ENCODE measurements around the gene C10orf143. TPM values are rescaled to one million over a fixed set of nuclear protein-coding genes. Genes with fewer than 3 reads are reported as not detected.

The C10orf143 gene
- 0.22 and 4.7 TPM in 2 replicates for total RNA-seq

DNA sequence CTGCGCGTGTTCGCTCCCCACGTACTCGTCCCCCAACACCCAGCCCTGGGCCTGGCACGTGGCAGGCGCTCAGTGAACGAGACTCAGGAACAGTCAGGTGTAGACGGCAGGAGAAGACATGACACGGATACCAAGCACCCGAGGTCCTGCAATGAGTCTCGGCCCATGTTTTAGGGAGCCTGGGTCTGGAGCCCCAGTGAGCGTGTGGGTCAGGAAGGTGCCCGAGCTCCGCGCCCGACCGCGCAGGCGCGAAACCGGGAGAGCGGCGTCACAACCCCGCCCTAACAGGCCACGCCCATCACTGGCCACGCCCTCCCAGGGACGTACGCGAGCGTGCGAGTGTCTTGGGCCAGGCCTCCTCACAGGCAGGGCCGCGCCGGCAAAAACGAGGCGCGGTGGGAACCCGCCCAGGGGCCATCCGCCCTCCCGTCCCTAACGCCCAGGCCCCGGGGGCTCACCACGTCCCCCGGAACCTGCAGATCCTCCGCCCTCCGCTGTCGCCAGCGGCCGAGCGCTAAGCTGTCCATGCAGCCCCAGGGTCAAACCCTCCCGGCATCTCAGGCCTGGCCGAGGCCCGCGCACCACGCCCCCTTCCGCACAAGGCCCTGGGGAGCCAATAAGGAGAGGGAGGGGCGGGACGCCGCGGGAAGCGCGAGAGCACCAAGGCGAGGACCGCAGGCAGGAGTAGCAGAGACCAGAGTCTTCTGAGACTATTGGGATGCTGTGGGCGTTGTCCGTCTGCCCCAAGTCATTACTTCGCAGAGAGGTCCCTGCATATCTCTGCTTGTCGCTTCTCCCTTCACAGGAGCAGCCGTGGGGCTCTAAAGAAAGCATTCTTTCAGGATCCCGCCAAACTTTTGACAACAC, at the start of gene C10orf143:
Gene C10orf143 (minus strand): TSS at position 585 of the 867 bp plus-strand sequence. CDS start 58 bp downstream, at position 527.
- TF ChIP-seq, protein P1, sequence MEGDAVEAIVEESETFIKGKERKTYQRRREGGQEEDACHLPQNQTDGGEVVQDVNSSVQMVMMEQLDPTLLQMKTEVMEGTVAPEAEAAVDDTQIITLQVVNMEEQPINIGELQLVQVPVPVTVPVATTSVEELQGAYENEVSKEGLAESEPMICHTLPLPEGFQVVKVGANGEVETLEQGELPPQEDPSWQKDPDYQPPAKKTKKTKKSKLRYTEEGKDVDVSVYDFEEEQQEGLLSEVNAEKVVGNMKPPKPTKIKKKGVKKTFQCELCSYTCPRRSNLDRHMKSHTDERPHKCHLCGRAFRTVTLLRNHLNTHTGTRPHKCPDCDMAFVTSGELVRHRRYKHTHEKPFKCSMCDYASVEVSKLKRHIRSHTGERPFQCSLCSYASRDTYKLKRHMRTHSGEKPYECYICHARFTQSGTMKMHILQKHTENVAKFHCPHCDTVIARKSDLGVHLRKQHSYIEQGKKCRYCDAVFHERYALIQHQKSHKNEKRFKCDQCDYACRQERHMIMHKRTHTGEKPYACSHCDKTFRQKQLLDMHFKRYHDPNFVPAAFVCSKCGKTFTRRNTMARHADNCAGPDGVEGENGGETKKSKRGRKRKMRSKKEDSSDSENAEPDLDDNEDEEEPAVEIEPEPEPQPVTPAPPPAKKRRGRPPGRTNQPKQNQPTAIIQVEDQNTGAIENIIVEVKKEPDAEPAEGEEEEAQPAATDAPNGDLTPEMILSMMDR (conservative IDR thresholded peaks at IDR 0.05; ENCODE audit: low read depth, low read length), result no peak
- DNase-seq (ENCODE audit: low read depth), result peak; percentile 78
- H3K4me3 ChIP-seq (ENCODE audit: low read depth, low read length), result peak within 1 kb of the TSS; percentile 89

DNA sequence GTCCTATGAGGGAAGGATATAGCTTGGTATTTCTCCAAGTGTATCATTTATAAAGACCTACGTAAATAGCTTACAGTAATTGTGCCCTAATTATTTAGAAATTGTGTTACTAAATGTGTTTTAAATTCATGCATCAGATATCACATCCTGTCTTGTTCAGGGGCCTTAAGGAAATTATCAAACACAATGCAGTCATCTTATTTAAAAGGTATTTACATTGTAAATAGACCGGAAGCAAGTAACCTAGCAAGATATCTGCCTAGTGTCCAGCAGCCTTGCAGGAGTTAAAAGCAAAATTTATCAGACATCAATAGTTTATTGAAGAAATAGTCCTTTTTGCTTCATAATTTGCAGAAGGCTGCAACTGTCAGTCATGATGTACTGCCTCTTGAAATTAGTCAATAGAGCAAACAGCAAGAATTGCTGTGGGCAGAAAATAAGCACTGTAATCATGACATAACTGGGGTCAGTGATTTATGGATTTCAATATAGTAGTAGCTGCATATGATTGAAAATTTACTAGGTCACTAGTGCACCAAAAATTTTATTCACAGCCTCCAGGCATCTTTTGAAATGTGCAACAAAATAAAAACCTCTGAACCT, 48.7 kb upstream of the C10orf143 start:
- no peak for DNase-seq (ENCODE audit: low read depth)
- no peak overlapping the region for H3K4me3 ChIP-seq (ENCODE audit: low read depth, low read length)
- TF ChIP-seq, protein P1 (conservative IDR thresholded peaks at IDR 0.05; ENCODE audit: low read depth, low read length), result no peak

DNA sequence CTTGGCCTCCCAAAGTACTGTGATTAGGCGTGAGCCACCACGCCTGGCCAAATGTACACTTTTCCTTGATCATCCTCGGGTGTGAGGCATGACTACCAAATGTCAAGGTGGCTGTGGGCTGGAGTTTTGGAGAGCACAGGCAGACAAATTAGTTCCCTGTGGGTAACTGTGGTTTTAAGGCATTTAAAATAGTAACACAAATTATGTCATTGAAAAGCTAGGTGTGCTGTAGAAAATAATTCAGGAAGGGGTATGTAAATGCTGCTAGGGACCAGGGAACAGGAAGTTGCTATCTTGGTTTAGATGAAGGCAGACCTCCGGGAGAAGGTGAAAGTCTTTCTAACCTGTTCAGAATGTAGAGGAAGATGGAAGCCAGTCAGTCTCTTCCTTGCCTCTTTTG, 35.4 kb upstream of the C10orf143 start:
- no peak overlapping the region for H3K4me3 ChIP-seq (ENCODE audit: low read depth, low read length)
- TF ChIP-seq, protein P1 (conservative IDR thresholded peaks at IDR 0.05; ENCODE audit: low read depth, low read length), result no peak
- no peak for DNase-seq (ENCODE audit: low read depth)

DNA sequence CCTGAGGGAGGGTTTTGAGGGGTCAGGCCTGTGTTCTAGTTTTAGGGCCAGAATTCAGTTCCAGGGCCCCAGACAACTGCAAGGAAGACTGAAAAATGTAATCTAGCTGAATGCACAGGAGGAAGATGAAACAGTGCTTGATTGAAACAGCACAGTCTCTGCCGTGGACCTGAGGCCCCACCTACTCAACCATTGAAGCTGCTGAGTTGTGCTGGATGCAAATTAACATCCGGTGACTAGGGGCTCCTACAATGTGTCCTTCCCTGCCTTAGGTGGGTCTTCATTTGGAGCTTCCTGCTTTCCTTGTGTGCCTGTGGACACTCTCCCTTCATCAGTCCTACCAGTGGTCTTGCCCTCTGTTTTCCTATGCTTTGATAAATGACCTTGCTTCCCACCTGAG, 31.2 kb upstream of the C10orf143 start:
- no peak overlapping the region for H3K4me3 ChIP-seq (ENCODE audit: low read depth, low read length)
- TF ChIP-seq, protein P1 (conservative IDR thresholded peaks at IDR 0.05; ENCODE audit: low read depth, low read length), result no peak
- no peak for DNase-seq (ENCODE audit: low read depth)

DNA sequence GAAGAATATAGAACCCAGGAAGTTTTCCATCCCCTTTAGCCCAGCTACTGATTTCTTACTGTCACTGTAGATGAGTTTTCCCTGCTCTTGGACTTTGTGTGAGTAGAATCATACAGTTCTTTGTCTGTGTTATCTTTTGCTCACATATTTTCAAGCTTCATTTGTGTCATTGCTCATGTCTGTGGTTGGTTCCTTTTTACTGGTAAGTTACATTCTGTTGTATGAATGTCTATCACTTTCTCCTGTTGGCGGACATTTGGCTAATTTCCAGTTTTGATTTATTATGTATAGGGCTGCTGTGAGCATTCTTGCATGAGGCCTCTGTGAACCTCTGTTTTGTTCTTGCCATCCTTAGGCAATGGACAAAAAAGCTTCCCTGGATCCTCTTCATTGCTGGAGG, 30.8 kb upstream of the C10orf143 start:
- no peak overlapping the region for H3K4me3 ChIP-seq (ENCODE audit: low read depth, low read length)
- TF ChIP-seq, protein P1 (conservative IDR thresholded peaks at IDR 0.05; ENCODE audit: low read depth, low read length), result no peak
- no peak for DNase-seq (ENCODE audit: low read depth)

DNA sequence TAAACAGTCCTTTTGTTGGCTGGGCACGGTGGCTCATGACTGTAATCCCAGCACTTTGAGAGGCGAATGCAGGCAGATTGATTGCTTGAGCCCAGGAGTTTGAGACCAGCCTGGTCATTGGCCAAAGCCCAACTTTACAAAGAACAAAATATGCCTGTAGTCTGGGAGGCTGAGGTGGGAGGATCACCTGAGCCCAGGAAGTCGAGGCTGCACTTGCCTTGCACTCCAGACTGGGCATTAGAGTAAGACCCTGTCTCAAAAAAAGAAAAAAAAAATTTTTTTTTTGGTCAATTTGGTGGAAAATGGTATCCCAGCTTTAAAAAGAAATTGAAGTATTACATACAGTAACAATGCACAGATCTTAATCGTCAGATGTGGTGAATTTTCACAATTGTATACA, 30.4 kb upstream of the C10orf143 start:
- DNase-seq (ENCODE audit: low read depth), result no peak
- no peak overlapping the region for H3K4me3 ChIP-seq (ENCODE audit: low read depth, low read length)
- TF ChIP-seq, protein P1 (conservative IDR thresholded peaks at IDR 0.05; ENCODE audit: low read depth, low read length), result no peak
